ENCODE measurements around the gene ZCCHC10. TPM values are rescaled to one million over a fixed set of nuclear protein-coding genes. Genes with fewer than 3 reads are reported as not detected.

Gene ZCCHC10
- total and polyA plus RNA-seq, 10 of the 15 experiments (the other 5 are each of a cell fraction or from before 2014, with no cell fraction given) = 16.8 to 117 (median 53.5) TPM

DNA sequence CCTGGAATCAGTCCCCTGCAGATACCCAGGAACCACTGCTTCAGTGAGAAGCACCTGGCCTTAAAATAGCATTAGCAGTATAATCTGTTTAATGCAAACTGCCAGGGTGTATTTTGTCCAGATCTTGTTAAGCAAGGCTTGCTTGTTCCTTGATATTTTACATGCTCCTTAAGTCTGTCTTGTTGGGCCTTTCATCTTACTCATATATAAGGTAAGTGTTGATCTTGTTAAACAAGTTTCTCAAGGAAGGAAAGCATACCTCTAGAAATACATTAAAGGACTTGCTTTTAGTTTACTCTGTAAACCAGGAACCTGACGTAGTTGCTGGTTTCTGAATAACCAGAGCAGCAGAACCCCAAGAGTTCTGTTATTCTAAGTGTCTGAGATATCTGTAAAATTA is 39.1 kb upstream of the ZCCHC10 start:
- no peak for DNase-seq (ENCODE audit: low read depth, low spot score)
- H3K4me1 ChIP-seq (ENCODE audit: control insufficient read depth, insufficient read depth, low read length) = no peaks in the 10 kb centered on the region; the same call in 1 of the 2 replicates
- WGBS (ENCODE audit: insufficient coverage, insufficient replicate concordance, low lambda C conversion rate, missing lambda C conversion rate) = 42% methylated on average over 1 of the region's 1 CpG
- H3K9me3 ChIP-seq (replicated peaks; ENCODE audit: control insufficient read depth, insufficient read depth, low read length) = no peaks in the 10 kb centered on the region
- intact Hi-C loops (cut with micrococcal nuclease; ENCODE audit: unreplicated experiment) (no loop called here), in situ Hi-C loops (cut with MboI) (no loop called here)
- H2AFZ ChIP-seq (ENCODE audit: control insufficient read depth, low read depth, low read length) = no peak overlapping the region
- H3K27ac ChIP-seq (ENCODE audit: control insufficient read depth, insufficient read depth) = no peak overlapping the region
- ChIA-PET POLR2A (no interaction called here), SMC1A (ENCODE audit: uncharacterized antibody, unreplicated experiment) (no interaction called here), RAD21 (ENCODE audit: unreplicated experiment) (no interaction called here), CTCF (no interaction called here)
- no TSS peak for BruUV-seq (replicated peaks)
- H4K20me1 ChIP-seq (ENCODE audit: control insufficient read depth, insufficient read depth) = 0 out of 2 replicates have a peak, but pooled peaks cover 2% of the 10 kb centered on the region
- H3K4me2 ChIP-seq (ENCODE audit: control insufficient read depth, insufficient read depth) = no peak overlapping the region
- H3K36me3 ChIP-seq (ENCODE audit: control insufficient read depth in 2 of 2, insufficient read depth in 2 of 2, low read length in 1 of 2) = peaks cover 3 to 17% of the 10 kb centered on the region in 2 experiments; a peak in 3 of 4 replicates
- H3K9ac ChIP-seq (ENCODE audit: control insufficient read depth, insufficient read depth, low read length) = no peak overlapping the region
- no peak for ATAC-seq
- FAIRE-seq = no peak
- H3K27me3 ChIP-seq (replicated peaks in 1 of 2; ENCODE audit: control insufficient read depth in 2 of 2, insufficient read depth in 2 of 2, low read length in 1 of 2) = no peaks in the 10 kb centered on the region
- no peak overlapping the region for H3K4me3 ChIP-seq
- peaks cover 35% of the 10 kb centered on the region for H3K79me2 ChIP-seq (ENCODE audit: control insufficient read depth, insufficient read depth, low read length)
- TF ChIP-seq MYC (IDR thresholded peaks at IDR 0.05; ENCODE audit: insufficient read depth, insufficient read length, insufficient replicate concordance, low read length, severe bottlenecking) = no peak
- no peak for TF ChIP-seq POLR2AphosphoS2 (IDR thresholded peaks at IDR 0.05; ENCODE audit: low read depth, low read length)
- TF ChIP-seq SMAD5 (IDR thresholded peaks at IDR 0.05; ENCODE audit: low read depth) = no peak
- TF ChIP-seq, protein P1, sequence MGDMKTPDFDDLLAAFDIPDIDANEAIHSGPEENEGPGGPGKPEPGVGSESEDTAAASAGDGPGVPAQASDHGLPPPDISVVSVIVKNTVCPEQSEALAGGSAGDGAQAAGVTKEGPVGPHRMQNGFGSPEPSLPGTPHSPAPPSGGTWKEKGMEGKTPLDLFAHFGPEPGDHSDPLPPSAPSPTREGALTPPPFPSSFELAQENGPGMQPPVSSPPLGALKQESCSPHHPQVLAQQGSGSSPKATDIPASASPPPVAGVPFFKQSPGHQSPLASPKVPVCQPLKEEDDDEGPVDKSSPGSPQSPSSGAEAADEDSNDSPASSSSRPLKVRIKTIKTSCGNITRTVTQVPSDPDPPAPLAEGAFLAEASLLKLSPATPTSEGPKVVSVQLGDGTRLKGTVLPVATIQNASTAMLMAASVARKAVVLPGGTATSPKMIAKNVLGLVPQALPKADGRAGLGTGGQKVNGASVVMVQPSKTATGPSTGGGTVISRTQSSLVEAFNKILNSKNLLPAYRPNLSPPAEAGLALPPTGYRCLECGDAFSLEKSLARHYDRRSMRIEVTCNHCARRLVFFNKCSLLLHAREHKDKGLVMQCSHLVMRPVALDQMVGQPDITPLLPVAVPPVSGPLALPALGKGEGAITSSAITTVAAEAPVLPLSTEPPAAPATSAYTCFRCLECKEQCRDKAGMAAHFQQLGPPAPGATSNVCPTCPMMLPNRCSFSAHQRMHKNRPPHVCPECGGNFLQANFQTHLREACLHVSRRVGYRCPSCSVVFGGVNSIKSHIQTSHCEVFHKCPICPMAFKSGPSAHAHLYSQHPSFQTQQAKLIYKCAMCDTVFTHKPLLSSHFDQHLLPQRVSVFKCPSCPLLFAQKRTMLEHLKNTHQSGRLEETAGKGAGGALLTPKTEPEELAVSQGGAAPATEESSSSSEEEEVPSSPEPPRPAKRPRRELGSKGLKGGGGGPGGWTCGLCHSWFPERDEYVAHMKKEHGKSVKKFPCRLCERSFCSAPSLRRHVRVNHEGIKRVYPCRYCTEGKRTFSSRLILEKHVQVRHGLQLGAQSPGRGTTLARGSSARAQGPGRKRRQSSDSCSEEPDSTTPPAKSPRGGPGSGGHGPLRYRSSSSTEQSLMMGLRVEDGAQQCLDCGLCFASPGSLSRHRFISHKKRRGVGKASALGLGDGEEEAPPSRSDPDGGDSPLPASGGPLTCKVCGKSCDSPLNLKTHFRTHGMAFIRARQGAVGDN (IDR thresholded peaks at IDR 0.05) = no peak
- TF ChIP-seq, protein P2, sequence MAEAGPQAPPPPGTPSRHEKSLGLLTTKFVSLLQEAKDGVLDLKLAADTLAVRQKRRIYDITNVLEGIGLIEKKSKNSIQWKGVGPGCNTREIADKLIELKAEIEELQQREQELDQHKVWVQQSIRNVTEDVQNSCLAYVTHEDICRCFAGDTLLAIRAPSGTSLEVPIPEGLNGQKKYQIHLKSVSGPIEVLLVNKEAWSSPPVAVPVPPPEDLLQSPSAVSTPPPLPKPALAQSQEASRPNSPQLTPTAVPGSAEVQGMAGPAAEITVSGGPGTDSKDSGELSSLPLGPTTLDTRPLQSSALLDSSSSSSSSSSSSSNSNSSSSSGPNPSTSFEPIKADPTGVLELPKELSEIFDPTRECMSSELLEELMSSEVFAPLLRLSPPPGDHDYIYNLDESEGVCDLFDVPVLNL (IDR thresholded peaks at IDR 0.05; ENCODE audit: low read depth, low read length) = no peak
- no peak for TF ChIP-seq MXI1 (IDR thresholded peaks at IDR 0.05; ENCODE audit: low read depth, low read length)
- TF ChIP-seq POLR2AphosphoS5 (IDR thresholded peaks at IDR 0.05; ENCODE audit: low read length) = no peak
- TF ChIP-seq BACH1 (IDR thresholded peaks at IDR 0.05; ENCODE audit: borderline replicate concordance) = no peak
- TF ChIP-seq, protein P3, sequence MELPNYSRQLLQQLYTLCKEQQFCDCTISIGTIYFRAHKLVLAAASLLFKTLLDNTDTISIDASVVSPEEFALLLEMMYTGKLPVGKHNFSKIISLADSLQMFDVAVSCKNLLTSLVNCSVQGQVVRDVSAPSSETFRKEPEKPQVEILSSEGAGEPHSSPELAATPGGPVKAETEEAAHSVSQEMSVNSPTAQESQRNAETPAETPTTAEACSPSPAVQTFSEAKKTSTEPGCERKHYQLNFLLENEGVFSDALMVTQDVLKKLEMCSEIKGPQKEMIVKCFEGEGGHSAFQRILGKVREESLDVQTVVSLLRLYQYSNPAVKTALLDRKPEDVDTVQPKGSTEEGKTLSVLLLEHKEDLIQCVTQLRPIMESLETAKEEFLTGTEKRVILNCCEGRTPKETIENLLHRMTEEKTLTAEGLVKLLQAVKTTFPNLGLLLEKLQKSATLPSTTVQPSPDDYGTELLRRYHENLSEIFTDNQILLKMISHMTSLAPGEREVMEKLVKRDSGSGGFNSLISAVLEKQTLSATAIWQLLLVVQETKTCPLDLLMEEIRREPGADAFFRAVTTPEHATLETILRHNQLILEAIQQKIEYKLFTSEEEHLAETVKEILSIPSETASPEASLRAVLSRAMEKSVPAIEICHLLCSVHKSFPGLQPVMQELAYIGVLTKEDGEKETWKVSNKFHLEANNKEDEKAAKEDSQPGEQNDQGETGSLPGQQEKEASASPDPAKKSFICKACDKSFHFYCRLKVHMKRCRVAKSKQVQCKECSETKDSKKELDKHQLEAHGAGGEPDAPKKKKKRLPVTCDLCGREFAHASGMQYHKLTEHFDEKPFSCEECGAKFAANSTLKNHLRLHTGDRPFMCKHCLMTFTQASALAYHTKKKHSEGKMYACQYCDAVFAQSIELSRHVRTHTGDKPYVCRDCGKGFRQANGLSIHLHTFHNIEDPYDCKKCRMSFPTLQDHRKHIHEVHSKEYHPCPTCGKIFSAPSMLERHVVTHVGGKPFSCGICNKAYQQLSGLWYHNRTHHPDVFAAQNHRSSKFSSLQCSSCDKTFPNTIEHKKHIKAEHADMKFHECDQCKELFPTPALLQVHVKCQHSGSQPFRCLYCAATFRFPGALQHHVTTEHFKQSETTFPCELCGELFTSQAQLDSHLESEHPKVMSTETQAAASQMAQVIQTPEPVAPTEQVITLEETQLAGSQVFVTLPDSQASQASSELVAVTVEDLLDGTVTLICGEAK (IDR thresholded peaks at IDR 0.05; ENCODE audit: borderline replicate concordance) = no peak
- no peak for TF ChIP-seq YY1 (IDR thresholded peaks at IDR 0.05; ENCODE audit: low read depth, low read length)
